ENCODE measurements around the gene KCNC3.
"Not testable (repeated sequence)": the region's sequence is repeated elsewhere in the genome, so short reads cannot be mapped to it uniquely, and the experiment has no call there.

Gene KCNC3

GRCh38 chr19:50333737-50334617 is 4.8 kb upstream of the KCNC3 start:
- peaks cover 48% of the 10 kb centered on the region for H3K27me3 Mint-ChIP-seq
- H3K9me3 Mint-ChIP-seq, result peaks cover 6% of the 10 kb centered on the region
- H3K4me3 Mint-ChIP-seq, result peak overlapping the region; percentile 85
- H3K4me1 Mint-ChIP-seq (ENCODE audit: low read depth), result peaks cover 61% of the 10 kb centered on the region
- peak overlapping the region; percentile 94 for H3K27ac Mint-ChIP-seq
- H3K36me3 Mint-ChIP-seq (ENCODE audit: low read depth), result peaks cover 16% of the 10 kb centered on the region

GRCh38 chr19:50333235-50333736 is 4.1 kb upstream of the KCNC3 start:
- Mint-ChIP-seq H3K4me3 (peak overlapping the region; percentile 85), H3K27me3 (peaks cover 48% of the 10 kb centered on the region), H3K9me3 (peaks cover 6% of the 10 kb centered on the region), H3K36me3 (ENCODE audit: low read depth) (peaks cover 16% of the 10 kb centered on the region), H3K27ac (peak overlapping the region; percentile 94), H3K4me1 (ENCODE audit: low read depth) (peaks cover 61% of the 10 kb centered on the region)

GRCh38 chr19:50332244-50333038 is 3.3 kb upstream of the KCNC3 start:
- Mint-ChIP-seq H3K27me3 (peaks cover 52% of the 10 kb centered on the region), H3K9me3 (peaks cover 6% of the 10 kb centered on the region), H3K4me1 (ENCODE audit: low read depth) (peaks cover 66% of the 10 kb centered on the region), H3K27ac (no peak overlapping the region), H3K36me3 (ENCODE audit: low read depth) (peaks cover 16% of the 10 kb centered on the region), H3K4me3 (peak overlapping the region; percentile 73)

GRCh38 chr19:50331994-50332243 is 2.7 kb upstream of the KCNC3 start:
- no peak overlapping the region for H3K27ac Mint-ChIP-seq
- H3K9me3 Mint-ChIP-seq, result peaks cover 6% of the 10 kb centered on the region
- H3K4me3 Mint-ChIP-seq, result peak overlapping the region; percentile 73
- H3K27me3 Mint-ChIP-seq, result peaks cover 57% of the 10 kb centered on the region
- peaks cover 16% of the 10 kb centered on the region for H3K36me3 Mint-ChIP-seq (ENCODE audit: low read depth)
- peaks cover 71% of the 10 kb centered on the region for H3K4me1 Mint-ChIP-seq (ENCODE audit: low read depth)

GRCh38 chr19:50331221-50331993 is 2.2 kb upstream of the KCNC3 start:
- Mint-ChIP-seq H3K36me3 (ENCODE audit: low read depth) (peaks cover 16% of the 10 kb centered on the region), H3K4me1 (ENCODE audit: low read depth) (peaks cover 75% of the 10 kb centered on the region), H3K4me3 (peak overlapping the region; percentile 73), H3K27me3 (peaks cover 63% of the 10 kb centered on the region), H3K27ac (peak overlapping the region; percentile 69), H3K9me3 (peaks cover 6% of the 10 kb centered on the region)

- peaks cover 6% of the 10 kb centered on the region for H3K9me3 Mint-ChIP-seq
- peaks cover 75% of the 10 kb centered on the region for H3K4me1 Mint-ChIP-seq (ENCODE audit: low read depth)
- H3K27ac Mint-ChIP-seq, result no peak overlapping the region
- peaks cover 62% of the 10 kb centered on the region for H3K27me3 Mint-ChIP-seq
- peak overlapping the region; percentile 84 for H3K4me3 Mint-ChIP-seq
- peaks cover 12% of the 10 kb centered on the region for H3K36me3 Mint-ChIP-seq (ENCODE audit: low read depth)
Observed at GRCh38 chr19:50330365-50331078, 1.3 kb upstream of the KCNC3 start.

GRCh38 chr19:50329926-50330294 is 733 bp upstream of the KCNC3 start:
- H3K27me3 Mint-ChIP-seq, result peaks cover 59% of the 10 kb centered on the region
- H3K4me3 Mint-ChIP-seq, result peak overlapping the region; percentile 84
- peaks cover 68% of the 10 kb centered on the region for H3K4me1 Mint-ChIP-seq (ENCODE audit: low read depth)
- H3K27ac Mint-ChIP-seq, result peak overlapping the region; percentile 84
- not testable (repeated sequence) for H3K9me3 Mint-ChIP-seq; H3K36me3 Mint-ChIP-seq (ENCODE audit: low read depth)

GRCh38 chr19:50328873-50329145 is 368 bp downstream of the KCNC3 start:
- H3K4me1 Mint-ChIP-seq (ENCODE audit: low read depth), result peaks cover 59% of the 10 kb centered on the region
- no peak overlapping the region for H3K4me3 Mint-ChIP-seq
- H3K27me3 Mint-ChIP-seq, result peaks cover 66% of the 10 kb centered on the region
- peaks cover 6% of the 10 kb centered on the region for H3K9me3 Mint-ChIP-seq
- H3K36me3 Mint-ChIP-seq (ENCODE audit: low read depth), result peaks cover 9% of the 10 kb centered on the region
- H3K27ac Mint-ChIP-seq, result no peak overlapping the region

GRCh38 chr19:50328224-50328872 is 829 bp downstream of the KCNC3 start:
- no peak overlapping the region for H3K27ac Mint-ChIP-seq
- H3K36me3 Mint-ChIP-seq (ENCODE audit: low read depth), result peaks cover 5% of the 10 kb centered on the region
- peaks cover 62% of the 10 kb centered on the region for H3K27me3 Mint-ChIP-seq
- peaks cover 55% of the 10 kb centered on the region for H3K4me1 Mint-ChIP-seq (ENCODE audit: low read depth)
- no peak overlapping the region for H3K4me3 Mint-ChIP-seq
- peaks cover 6% of the 10 kb centered on the region for H3K9me3 Mint-ChIP-seq

GRCh38 chr19:50327461-50328223 is 1.5 kb downstream of the KCNC3 start:
- Mint-ChIP-seq H3K4me3 (peak overlapping the region; percentile 25), H3K36me3 (ENCODE audit: low read depth) (peaks cover 5% of the 10 kb centered on the region), H3K9me3 (peaks cover 6% of the 10 kb centered on the region), H3K27me3 (peaks cover 58% of the 10 kb centered on the region), H3K27ac (no peak overlapping the region), H3K4me1 (ENCODE audit: low read depth) (peaks cover 49% of the 10 kb centered on the region)

GRCh38 chr19:50327013-50327412 is 2.2 kb downstream of the KCNC3 start:
- Mint-ChIP-seq H3K9me3 (peaks cover 6% of the 10 kb centered on the region), H3K4me3 (peak overlapping the region; percentile 25), H3K36me3 (ENCODE audit: low read depth) (peaks cover 5% of the 10 kb centered on the region), H3K27me3 (peaks cover 52% of the 10 kb centered on the region), H3K4me1 (ENCODE audit: low read depth) (peaks cover 43% of the 10 kb centered on the region), H3K27ac (no peak overlapping the region)

GRCh38 chr19:50326101-50326664 is 3.0 kb downstream of the KCNC3 start:
- no peak overlapping the region for H3K4me3 Mint-ChIP-seq
- peaks cover 44% of the 10 kb centered on the region for H3K27me3 Mint-ChIP-seq
- peaks cover 35% of the 10 kb centered on the region for H3K4me1 Mint-ChIP-seq (ENCODE audit: low read depth)

More at GRCh38 chr19:50326101-50326664, 3.0 kb downstream of the KCNC3 start:
- peaks cover 6% of the 10 kb centered on the region for H3K9me3 Mint-ChIP-seq
- H3K36me3 Mint-ChIP-seq (ENCODE audit: low read depth), result peaks cover 5% of the 10 kb centered on the region
- H3K27ac Mint-ChIP-seq, result no peak overlapping the region
